KMS-11 (cell line): ENCODE data around the gene RAD52.

Experiments used
- H2AFZ ChIP-seq: fragments of 200-600 bp; sonication (generic); 2 replicates; pipeline ENCODE4 v1.6.1; 2016; ENCODE audit warnings: antibody characterized with exemption, mixed run types, low read depth
- H3K27ac ChIP-seq: fragments of 200-600 bp; sonication (generic); 2 replicates; pipeline ENCODE4 v1.6.1; 2016; ENCODE audit warnings: mild to moderate bottlenecking, mixed run types
- H3K27me3 ChIP-seq: fragments of 200-600 bp; sonication (generic); 2 replicates; pipeline ENCODE4 v1.6.1; 2017; ENCODE audit warnings: mild to moderate bottlenecking, low read depth, mixed run types, moderate library complexity; ENCODE audit not compliant: insufficient read depth
- H3K36me3 ChIP-seq: fragments of 200-600 bp; sonication (generic); 2 replicates; pipeline ENCODE4 v1.6.1; 2017; ENCODE audit warnings: mild to moderate bottlenecking, mixed run types; ENCODE audit not compliant: insufficient read depth
- H3K4me1 ChIP-seq: fragments of 200-600 bp; sonication (generic); 2 replicates; pipeline ENCODE4 v1.6.1; 2016; ENCODE audit warnings: mild to moderate bottlenecking, low read depth, mixed run types; ENCODE audit not compliant: poor library complexity, severe bottlenecking
- H3K4me2 ChIP-seq: fragments of 200-600 bp; sonication (generic); 2 replicates; pipeline ENCODE4 v1.7.0; 2016; ENCODE audit warnings: mild to moderate bottlenecking, mixed run types
- H3K4me3 ChIP-seq: fragments of 200-600 bp; sonication (generic); IDR thresholded peaks from 2 replicates; pipeline ENCODE4 v1.6.1; 2017; ENCODE audit warnings: low read depth, low read length, mixed read lengths; ENCODE audit not compliant: insufficient read depth
- H3K79me2 ChIP-seq: fragments of 200-600 bp; sonication (generic); 2 replicates; pipeline ENCODE4 v1.6.1; 2016; ENCODE audit warnings: low read depth, mixed run types; ENCODE audit not compliant: insufficient read depth
- H3K9ac ChIP-seq: fragments of 200-600 bp; sonication (generic); 2 replicates; pipeline ENCODE4 v1.6.1; 2016; ENCODE audit warnings: mild to moderate bottlenecking, mixed run types
- H4K20me1 ChIP-seq: fragments of 200-600 bp; sonication (generic); 2 replicates; pipeline ENCODE4 v1.6.1; 2016; ENCODE audit warnings: mild to moderate bottlenecking, mixed run types; ENCODE audit not compliant: insufficient read depth
- CTCF ChIP-seq: fragments of 200-600 bp; sonication (generic); conservative IDR thresholded peaks from 2 replicates; pipeline ENCODE4 v1.6.1; 2017; ENCODE audit warnings: low read depth, mild to moderate bottlenecking, antibody characterized with exemption, low read length, moderate library complexity, mixed read lengths

Gene RAD52

GRCh38 chr12:979349-979748 is 29.9 kb upstream of the RAD52 start:
- no peaks in the 10 kb centered on the region for H3K36me3 ChIP-seq
- H3K4me3 ChIP-seq = no peak overlapping the region
- H3K9ac ChIP-seq = no peak overlapping the region
- no peaks in the 10 kb centered on the region for H4K20me1 ChIP-seq
- H2AFZ ChIP-seq = no peak overlapping the region
- peaks cover 9% of the 10 kb centered on the region for H3K4me1 ChIP-seq
- no peak for TF ChIP-seq CTCF
- no peak overlapping the region for H3K27ac ChIP-seq
- H3K79me2 ChIP-seq = no peaks in the 10 kb centered on the region
- H3K27me3 ChIP-seq = no peaks in the 10 kb centered on the region
- H3K4me2 ChIP-seq = no peak overlapping the region

GRCh38 chr12:977156-977555 is 27.7 kb upstream of the RAD52 start:
- Histone ChIP-seq H3K79me2 (no peaks in the 10 kb centered on the region), H3K36me3 (no peaks in the 10 kb centered on the region), H3K4me1 (peaks cover 9% of the 10 kb centered on the region), H3K27me3 (no peaks in the 10 kb centered on the region), H3K4me3 (no peak overlapping the region), H2AFZ (no peak overlapping the region), H3K27ac (no peak overlapping the region), H3K4me2 (no peak overlapping the region), H4K20me1 (no peaks in the 10 kb centered on the region), H3K9ac (no peak overlapping the region)
- TF ChIP-seq CTCF = no peak

GRCh38 chr12:976644-977043 is 27.1 kb upstream of the RAD52 start:
- Histone ChIP-seq H3K79me2 (no peaks in the 10 kb centered on the region), H3K4me2 (no peak overlapping the region), H3K9ac (no peak overlapping the region), H3K36me3 (no peaks in the 10 kb centered on the region), H3K27me3 (no peaks in the 10 kb centered on the region), H4K20me1 (no peaks in the 10 kb centered on the region), H2AFZ (no peak overlapping the region), H3K4me1 (peaks cover 9% of the 10 kb centered on the region), H3K27ac (no peak overlapping the region), H3K4me3 (no peak overlapping the region)
- no peak for TF ChIP-seq CTCF

- H3K4me3 ChIP-seq = no peak overlapping the region
- no peaks in the 10 kb centered on the region for H3K27me3 ChIP-seq
- H3K9ac ChIP-seq = no peak overlapping the region
- no peaks in the 10 kb centered on the region for H3K4me1 ChIP-seq
- H3K27ac ChIP-seq = no peak overlapping the region
- no peaks in the 10 kb centered on the region for H3K36me3 ChIP-seq
- no peak for TF ChIP-seq CTCF
- H4K20me1 ChIP-seq = no peaks in the 10 kb centered on the region
- no peak overlapping the region for H2AFZ ChIP-seq
- no peaks in the 10 kb centered on the region for H3K79me2 ChIP-seq
- H3K4me2 ChIP-seq = no peak overlapping the region
These were observed 24.9 kb upstream of the RAD52 start for GRCh38 chr12:974271-974862.
